ENCODE data around the gene KRT36. TPM values are rescaled to one million over a fixed set of nuclear protein-coding genes. Genes with fewer than 3 reads are reported as not detected.

KRT36 gene
- total RNA-seq, 4 donors from 2014 or later: not detected

- DNase-seq (ENCODE audit: low spot score): no peak
- TF ChIP-seq CTCF (IDR thresholded peaks at IDR 0.05): no peak
- ATAC-seq (ENCODE audit: low FRiP score): no peak
These were observed 25.5 kb downstream of the KRT36 start for GRCh38 chr17:41464173-41464572.

GRCh38 chr17:41463746-41464145 is 26.0 kb downstream of the KRT36 start:
- ATAC-seq (ENCODE audit: low FRiP score): no peak
- no peak for DNase-seq (ENCODE audit: low spot score)
- no peak for TF ChIP-seq CTCF (IDR thresholded peaks at IDR 0.05)

GRCh38 chr17:41462705-41463104 is 27.0 kb downstream of the KRT36 start:
- DNase-seq (ENCODE audit: low spot score) (no peak), ATAC-seq (ENCODE audit: low FRiP score) (no peak)
- TF ChIP-seq CTCF (IDR thresholded peaks at IDR 0.05): no peak

- no peak for ATAC-seq (ENCODE audit: low FRiP score)
- DNase-seq (ENCODE audit: low spot score): no peak
- TF ChIP-seq CTCF (IDR thresholded peaks at IDR 0.05): no peak
These were observed 32.0 kb downstream of the KRT36 start for GRCh38 chr17:41457676-41458075.

- DNase-seq (ENCODE audit: low spot score) (no peak), ATAC-seq (ENCODE audit: low FRiP score) (no peak)
- no peak for TF ChIP-seq CTCF (IDR thresholded peaks at IDR 0.05)
These were observed 33.5 kb downstream of the KRT36 start for GRCh38 chr17:41456204-41456603.

- no peak for TF ChIP-seq CTCF (IDR thresholded peaks at IDR 0.05)
- ATAC-seq (ENCODE audit: low FRiP score) (no peak), DNase-seq (ENCODE audit: low spot score) (no peak)
These were observed 34.5 kb downstream of the KRT36 start for GRCh38 chr17:41455236-41455635.

- no peak for ATAC-seq (ENCODE audit: low FRiP score)
- DNase-seq (ENCODE audit: low spot score): no peak
- no peak for TF ChIP-seq CTCF (IDR thresholded peaks at IDR 0.05)
These were observed 36.6 kb downstream of the KRT36 start for GRCh38 chr17:41453066-41453465.

Measured in omental fat pad (tissue), 4 donors.